Measurements from ENCODE around the gene KDM4C. TPM values are rescaled to one million over a fixed set of nuclear protein-coding genes. Genes with fewer than 3 reads are reported as not detected.
A peak's percentile ranks its signal among the peaks of the same experiment; 100 is the strongest.

KDM4C gene
- total and polyA plus RNA-seq, 2 of the 4 experiments (the other 2 are of a cell fraction), result 11.8 to 23.8 TPM

DNA sequence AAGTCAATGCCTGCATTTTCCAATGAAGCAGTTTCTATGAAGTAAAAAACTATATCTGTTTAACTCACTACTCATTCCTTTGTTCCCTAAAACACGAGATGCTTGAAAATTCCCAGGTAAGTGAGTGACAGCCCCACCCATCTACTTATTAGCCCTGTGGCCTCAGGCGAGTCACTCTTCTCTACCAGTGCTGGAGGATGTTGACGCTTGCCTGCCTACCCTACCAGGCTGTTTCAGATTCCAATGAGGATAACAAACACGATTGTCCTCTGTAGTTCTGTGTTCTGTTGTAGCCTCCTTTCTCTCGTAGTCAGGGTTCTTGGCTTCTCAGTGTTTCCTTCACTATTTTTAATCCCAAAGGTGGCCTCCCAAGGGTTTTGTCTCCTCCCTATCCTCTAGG is 388.8 kb downstream of the KDM4C start:
- no peak overlapping the region for H2AFZ ChIP-seq (replicated peaks; ENCODE audit: low read length, poor library complexity)
- peak overlapping the region; percentile 2; the same call in 1 of the 2 replicates for H2BK20ac ChIP-seq (ENCODE audit: low read depth, low read length)
- H3K79me1 ChIP-seq (ENCODE audit: low read depth in 1 of 2, low read length in 2 of 2), result no peaks in the 10 kb centered on the region; a peak in 1 of 4 replicates
- no peak overlapping the region for H2BK120ac ChIP-seq (ENCODE audit: low read depth, low read length)
- CTCF ChIA-PET, result no interaction called here
- no peak overlapping the region for H4K5ac ChIP-seq (ENCODE audit: low read depth, low read length)
- no peak overlapping the region for H2BK5ac ChIP-seq (ENCODE audit: low read depth, low read length, poor library complexity, severe bottlenecking)
- no peak overlapping the region for H2AK9ac ChIP-seq (replicated peaks; ENCODE audit: low read depth, low read length, poor library complexity)
- H3K9me1 ChIP-seq (ENCODE audit: insufficient read depth, low read length), result peaks cover 16% of the 10 kb centered on the region
- H3K4me2 ChIP-seq (ENCODE audit: low read depth, low read length), result no peak overlapping the region
- in situ Hi-C loops (cut with MboI; ENCODE audit: low sequenced_read_pairs), result no loop called here
- H4K91ac ChIP-seq (ENCODE audit: insufficient read depth, low read depth, low read length), result no peak overlapping the region
- H2AK5ac ChIP-seq (ENCODE audit: low read depth, low read length), result no peak overlapping the region
- no peak overlapping the region for H3K4me3 ChIP-seq (ENCODE audit: insufficient read depth, low read depth, low read length)
- no peaks in the 10 kb centered on the region for H4K20me1 ChIP-seq (ENCODE audit: insufficient read depth, low read length)
- no peaks in the 10 kb centered on the region for H3K27me3 ChIP-seq (ENCODE audit: control insufficient read depth, insufficient read depth, low read length)
- no peak for ATAC-seq (ENCODE audit: low read depth)
- no peaks in the 10 kb centered on the region for H3K36me3 ChIP-seq (ENCODE audit: control insufficient read depth, insufficient read depth, low read length)
- intact Hi-C loops (cut with micrococcal nuclease), result no loop called here
- no peak for TF ChIP-seq FOS (IDR thresholded peaks at IDR 0.05; ENCODE audit: low read depth, low read length)
- no peak for TF ChIP-seq RCOR1 (IDR thresholded peaks at IDR 0.05; ENCODE audit: insufficient replicate concordance, low read length)
- TF ChIP-seq, protein P1, sequence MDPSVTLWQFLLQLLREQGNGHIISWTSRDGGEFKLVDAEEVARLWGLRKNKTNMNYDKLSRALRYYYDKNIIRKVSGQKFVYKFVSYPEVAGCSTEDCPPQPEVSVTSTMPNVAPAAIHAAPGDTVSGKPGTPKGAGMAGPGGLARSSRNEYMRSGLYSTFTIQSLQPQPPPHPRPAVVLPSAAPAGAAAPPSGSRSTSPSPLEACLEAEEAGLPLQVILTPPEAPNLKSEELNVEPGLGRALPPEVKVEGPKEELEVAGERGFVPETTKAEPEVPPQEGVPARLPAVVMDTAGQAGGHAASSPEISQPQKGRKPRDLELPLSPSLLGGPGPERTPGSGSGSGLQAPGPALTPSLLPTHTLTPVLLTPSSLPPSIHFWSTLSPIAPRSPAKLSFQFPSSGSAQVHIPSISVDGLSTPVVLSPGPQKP (IDR thresholded peaks at IDR 0.05; ENCODE audit: borderline replicate concordance, low read depth, low read length), result no peak
- no peak for TF ChIP-seq BHLHE40 (IDR thresholded peaks at IDR 0.05; ENCODE audit: low read depth, low read length)
- TF ChIP-seq CHD1 (IDR thresholded peaks at IDR 0.05; ENCODE audit: low read depth, low read length), result no peak
- no peak for TF ChIP-seq NFE2L2 (IDR thresholded peaks at IDR 0.05; ENCODE audit: low read depth, low read length)
- TF ChIP-seq RAD21 (IDR thresholded peaks at IDR 0.05; ENCODE audit: low read length), result no peak
- TF ChIP-seq MXI1 (IDR thresholded peaks at IDR 0.05; ENCODE audit: borderline replicate concordance, low read depth, low read length), result no peak
- TF ChIP-seq CEBPB (IDR thresholded peaks at IDR 0.05; ENCODE audit: low read depth, low read length), result no peak
- TF ChIP-seq SMC3 (IDR thresholded peaks at IDR 0.05; ENCODE audit: low read depth, low read length), result no peak
- no peak for TF ChIP-seq RFX5 (IDR thresholded peaks at IDR 0.05; ENCODE audit: low read depth, low read length)
- TF ChIP-seq USF2 (IDR thresholded peaks at IDR 0.05; ENCODE audit: low read depth, low read length), result no peak
- TF ChIP-seq MAZ (IDR thresholded peaks at IDR 0.05; ENCODE audit: borderline replicate concordance, low read depth, low read length), result no peak
- TF ChIP-seq CTCF (conservative IDR thresholded peaks at IDR 0.05; ENCODE audit: low read depth, low read length), result no peak
- TF ChIP-seq POLR2A (IDR thresholded peaks at IDR 0.05; ENCODE audit: low read depth, low read length), result no peak
- no peak for TF ChIP-seq MAFK (IDR thresholded peaks at IDR 0.05; ENCODE audit: low read depth, low read length)
- no peak overlapping the region for H4K8ac ChIP-seq (ENCODE audit: low read depth in 2 of 2, low read length in 2 of 2)
- no peak overlapping the region for H3K56ac ChIP-seq (ENCODE audit: extremely low read depth, insufficient read depth, low read length)
- DNase-seq, result no peak
- peaks cover 21% of the 10 kb centered on the region for H3K4me1 ChIP-seq (ENCODE audit: control insufficient read depth, insufficient read depth, low read length)
- no peak overlapping the region; the same call in 1 of the 2 replicates for H3K18ac ChIP-seq (ENCODE audit: low read depth, low read length)
- POLR2A ChIA-PET (ENCODE audit: unreplicated experiment), result no interaction called here
- no peaks in the 10 kb centered on the region for H3K9me3 ChIP-seq (ENCODE audit: control insufficient read depth, insufficient read depth, low read length)
- dilution Hi-C loops (cut with HindIII; ENCODE audit: low sequenced_read_pairs, unreplicated experiment), result no loop called here
- H3K9ac ChIP-seq (ENCODE audit: low read depth, low read length), result no peak overlapping the region
- H3K27ac ChIP-seq (ENCODE audit: insufficient read depth, low read length), result no peak overlapping the region
- 60% methylated on average over 1 of the region's 5 CpGs; no CpG with 5 or more reads in 1 of the 2 experiments for WGBS, 2 experiments (ENCODE audit: extremely low coverage in 2 of 2, insufficient read length in 1 of 2)
- H3K4ac ChIP-seq (ENCODE audit: low read depth, low read length), result 0 out of 2 replicates have a peak overlapping the region, but pooled peaks have one; percentile 4
- H2BK15ac ChIP-seq (ENCODE audit: low read depth, low read length), result no peak overlapping the region
- H3K23ac ChIP-seq (ENCODE audit: low read depth, low read length), result no peak overlapping the region; the same call in 1 of the 2 replicates
- H3K14ac ChIP-seq (replicated peaks; ENCODE audit: low read depth, low read length), result peak overlapping the region; percentile 43; the same call in 1 of the 2 replicates
- BruUV-seq (replicated peaks), result no TSS peak
